AG04450 (cell line): Measurements from ENCODE around the gene ITCH. TPM values are rescaled to one million over a fixed set of nuclear protein-coding genes. Genes with fewer than 3 reads are reported as not detected.
A peak's percentile ranks its signal among the peaks of the same experiment; 100 is the strongest.

Experiments used
- CTCF ChIA-PET: fragments of 300-600, 350-600 bp; formaldehyde crosslinking; extraction: SDS; loops from one replicate; lab custom pipeline; 2022; ENCODE audit warnings: antibody characterized with exemption, inconsistent platforms; lab: Charles Lee
- POLR2A ChIA-PET: fragments of 350-600 bp; formaldehyde crosslinking; extraction: SDS; loops from one replicate; lab custom pipeline; 2021; ENCODE audit warnings: antibody characterized with exemption, inconsistent platforms; lab: Yijun Ruan, JAX
- DNase-seq: peaks from one replicate; pipeline ENCODE4 v3.0.0-alpha.2; 2011; ENCODE audit warnings: low read depth, low spot score
- H3K27ac ChIP-seq: one replicate; pipeline ENCODE4 v1.5.1; 2012; ENCODE audit warnings: low read depth, low read length, control low read depth
- H3K27me3 ChIP-seq: one replicate; pipeline ENCODE4 v1.6.0; 2012; ENCODE audit warnings: low read length; ENCODE audit not compliant: control insufficient read depth, insufficient read depth
- H3K4me3 ChIP-seq: 2 replicates; pipeline ENCODE4 v1.5.1; 2011; ENCODE audit warnings: mild to moderate bottlenecking, low read depth, low read length, control low read depth
- H3K9me3 ChIP-seq: 2 replicates; pipeline ENCODE4 v1.5.1; 2012; ENCODE audit warnings: low read length; ENCODE audit not compliant: control insufficient read depth, insufficient read depth
- polyA plus RNA-seq: library from polyadenylated mRNA; depleted of rRNA; stranded (reverse); fragments of >200 nt; gene quantifications from 2 replicates; pipeline ENCODE4 v1.2.3, GENCODE V29; 2011
- TF ChIP-seq, protein P1 (sequence below): IDR thresholded peaks from 2 replicates; pipeline ENCODE4 v1.5.1; 2011; ENCODE audit warnings: low read depth, low read length, control low read depth, inconsistent platforms

The ITCH gene
- polyA plus RNA-seq, 1 experiment, result 23.2 TPM

GRCh38 chr20:34526466-34526865 is 163.4 kb downstream of the ITCH start:
- no peak for DNase-seq
- Histone ChIP-seq H3K9me3 (no peaks in the 10 kb centered on the region), H3K4me3 (no peak overlapping the region; the same call in 1 of the 2 replicates), H3K27ac (peak overlapping the region; percentile 86), H3K27me3 (no peaks in the 10 kb centered on the region)
- TF ChIP-seq, protein P1, sequence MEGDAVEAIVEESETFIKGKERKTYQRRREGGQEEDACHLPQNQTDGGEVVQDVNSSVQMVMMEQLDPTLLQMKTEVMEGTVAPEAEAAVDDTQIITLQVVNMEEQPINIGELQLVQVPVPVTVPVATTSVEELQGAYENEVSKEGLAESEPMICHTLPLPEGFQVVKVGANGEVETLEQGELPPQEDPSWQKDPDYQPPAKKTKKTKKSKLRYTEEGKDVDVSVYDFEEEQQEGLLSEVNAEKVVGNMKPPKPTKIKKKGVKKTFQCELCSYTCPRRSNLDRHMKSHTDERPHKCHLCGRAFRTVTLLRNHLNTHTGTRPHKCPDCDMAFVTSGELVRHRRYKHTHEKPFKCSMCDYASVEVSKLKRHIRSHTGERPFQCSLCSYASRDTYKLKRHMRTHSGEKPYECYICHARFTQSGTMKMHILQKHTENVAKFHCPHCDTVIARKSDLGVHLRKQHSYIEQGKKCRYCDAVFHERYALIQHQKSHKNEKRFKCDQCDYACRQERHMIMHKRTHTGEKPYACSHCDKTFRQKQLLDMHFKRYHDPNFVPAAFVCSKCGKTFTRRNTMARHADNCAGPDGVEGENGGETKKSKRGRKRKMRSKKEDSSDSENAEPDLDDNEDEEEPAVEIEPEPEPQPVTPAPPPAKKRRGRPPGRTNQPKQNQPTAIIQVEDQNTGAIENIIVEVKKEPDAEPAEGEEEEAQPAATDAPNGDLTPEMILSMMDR, result no peak
- ChIA-PET CTCF (interaction anchor here (1.3 to 8.0 kb wide), 3 partner anchors 12 to 214 kb away, joined by 3 to 66 read pairs (median 8); no protein-coding TSS in a partner anchor), POLR2A (interaction anchor here (1.0 to 2.0 kb wide), 2 partner anchors 10 to 224 kb away, joined by 4 to 18 read pairs; partner anchors contain the start of genes AHCY and DYNLRB1)

GRCh38 chr20:34527016-34527415 is 163.9 kb downstream of the ITCH start:
- Histone ChIP-seq H3K27me3 (no peaks in the 10 kb centered on the region), H3K27ac (no peak overlapping the region), H3K9me3 (no peaks in the 10 kb centered on the region), H3K4me3 (no peak overlapping the region)
- no peak for DNase-seq
- ChIA-PET CTCF (interaction anchor here (1.3 to 8.0 kb wide), 3 partner anchors 12 to 214 kb away, joined by 3 to 66 read pairs (median 8); no protein-coding TSS in a partner anchor), POLR2A (no interaction called here)
- TF ChIP-seq, protein P1, result no peak

DNA sequence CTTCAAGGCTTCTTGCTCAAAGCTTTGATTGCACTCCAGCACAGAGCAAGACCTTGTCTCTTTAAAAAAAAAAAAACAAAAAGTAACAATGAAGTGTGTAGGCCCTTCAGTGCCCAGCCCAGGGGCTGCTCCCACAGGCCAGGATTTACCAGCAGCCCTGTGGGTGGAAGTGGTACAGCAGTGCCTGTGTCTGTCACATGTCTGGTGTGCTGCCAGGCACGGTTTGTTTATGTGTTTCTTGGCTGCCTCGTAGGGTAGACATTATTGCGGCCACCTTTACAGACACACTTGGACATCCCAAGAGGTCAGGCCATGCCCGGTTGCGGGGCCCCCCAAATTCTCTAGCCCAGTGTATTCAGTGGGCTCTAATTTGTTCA is 165.8 kb downstream of the ITCH start:
- H3K27me3 ChIP-seq, result no peaks in the 10 kb centered on the region
- no peak for DNase-seq
- TF ChIP-seq, protein P1, result no peak
- no peak overlapping the region for H3K4me3 ChIP-seq
- ChIA-PET POLR2A (no interaction called here), CTCF (interaction anchor here (0.7 to 3.0 kb wide), 2 partner anchors 10 to 142 kb away, joined by 3 to 8 read pairs; no protein-coding TSS in a partner anchor)
- no peaks in the 10 kb centered on the region for H3K9me3 ChIP-seq
- no peak overlapping the region for H3K27ac ChIP-seq

DNA sequence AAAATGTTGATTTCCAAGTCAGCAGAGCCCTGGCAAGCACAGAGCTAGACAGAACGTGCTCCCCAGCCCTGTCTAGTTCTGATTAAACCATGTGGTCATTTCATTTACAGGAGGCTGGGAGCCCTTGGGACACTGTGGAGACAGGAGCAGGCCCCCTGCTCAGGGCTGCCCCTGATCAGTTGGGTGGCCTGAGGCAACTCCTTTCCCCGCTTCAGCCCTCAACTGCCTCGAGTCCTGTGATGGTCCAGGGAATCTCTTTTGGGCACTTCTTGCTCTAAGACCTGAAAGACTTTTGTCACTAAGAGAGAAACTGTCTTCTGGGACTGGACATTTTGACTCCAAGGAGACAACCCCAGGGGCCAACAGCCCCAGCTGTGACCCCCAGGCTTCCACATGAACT is 166.7 kb downstream of the ITCH start:
- Histone ChIP-seq H3K9me3 (no peaks in the 10 kb centered on the region), H3K27ac (peak overlapping the region; percentile 34), H3K27me3 (no peaks in the 10 kb centered on the region), H3K4me3 (no peak overlapping the region)
- CTCF ChIA-PET, result interaction anchor here (0.9 to 1.6 kb wide), 2 partner anchors 8 to 217 kb away, joined by 3 to 5 read pairs; no protein-coding TSS in a partner anchor
- POLR2A ChIA-PET, result no interaction called here
- TF ChIP-seq, protein P1, result no peak
- DNase-seq, result no peak

GRCh38 chr20:34530342-34530741 is 167.3 kb downstream of the ITCH start:
- POLR2A ChIA-PET, result interaction anchor here (1.1 kb wide), 1 partner anchor 15 kb away, joined by 5 read pairs; no protein-coding TSS in a partner anchor
- Histone ChIP-seq H3K27ac (no peak overlapping the region), H3K4me3 (no peak overlapping the region), H3K9me3 (no peaks in the 10 kb centered on the region), H3K27me3 (no peaks in the 10 kb centered on the region)
- TF ChIP-seq, protein P1, result no peak
- CTCF ChIA-PET, result interaction anchor here (0.6 to 1.6 kb wide), 5 partner anchors 8 to 218 kb away, joined by 3 to 12 read pairs (median 4); no protein-coding TSS in a partner anchor
- DNase-seq, result no peak
